Nephron progenitor cell (in vitro differentiated cells): Measurements from ENCODE around the gene PAOX.
"Not testable (repeated sequence)": the region's sequence is repeated elsewhere in the genome, so short reads cannot be mapped to it uniquely, and the experiment has no call there.

ENCODE experiments used
- DNase-seq: peaks from one replicate; pipeline ENCODE4 v3.0.0; 2021
- H3K27ac Mint-ChIP-seq: 2 replicates; pipeline ENCODE4 v1.8.0; 2021; ENCODE audit warnings: mild to moderate bottlenecking, moderate library complexity, mixed read lengths
- H3K27me3 Mint-ChIP-seq: 2 replicates; pipeline ENCODE4 v1.8.0; 2021; ENCODE audit warnings: mild to moderate bottlenecking, low read depth, mixed read lengths; ENCODE audit not compliant: poor library complexity
- H3K36me3 Mint-ChIP-seq: 2 replicates; pipeline ENCODE4 v1.8.0; 2021; ENCODE audit warnings: low read depth, mixed read lengths
- H3K4me1 Mint-ChIP-seq: 2 replicates; pipeline ENCODE4 v1.8.0; 2021; ENCODE audit warnings: mixed read lengths
- H3K4me3 Mint-ChIP-seq: 2 replicates; pipeline ENCODE4 v1.8.0; 2021; ENCODE audit warnings: mild to moderate bottlenecking, moderate library complexity, mixed read lengths
- H3K9me3 Mint-ChIP-seq: 2 replicates; pipeline ENCODE4 v1.8.0; 2021; ENCODE audit warnings: mild to moderate bottlenecking, moderate library complexity, mixed read lengths
- TF ChIP-seq, protein P1 (sequence below): fragments of 200-600 bp; sonication (generic); IDR thresholded peaks from 2 replicates; pipeline ENCODE4 v1.5.0; 2021; ENCODE audit warnings: antibody characterized with exemption

PAOX gene

DNA sequence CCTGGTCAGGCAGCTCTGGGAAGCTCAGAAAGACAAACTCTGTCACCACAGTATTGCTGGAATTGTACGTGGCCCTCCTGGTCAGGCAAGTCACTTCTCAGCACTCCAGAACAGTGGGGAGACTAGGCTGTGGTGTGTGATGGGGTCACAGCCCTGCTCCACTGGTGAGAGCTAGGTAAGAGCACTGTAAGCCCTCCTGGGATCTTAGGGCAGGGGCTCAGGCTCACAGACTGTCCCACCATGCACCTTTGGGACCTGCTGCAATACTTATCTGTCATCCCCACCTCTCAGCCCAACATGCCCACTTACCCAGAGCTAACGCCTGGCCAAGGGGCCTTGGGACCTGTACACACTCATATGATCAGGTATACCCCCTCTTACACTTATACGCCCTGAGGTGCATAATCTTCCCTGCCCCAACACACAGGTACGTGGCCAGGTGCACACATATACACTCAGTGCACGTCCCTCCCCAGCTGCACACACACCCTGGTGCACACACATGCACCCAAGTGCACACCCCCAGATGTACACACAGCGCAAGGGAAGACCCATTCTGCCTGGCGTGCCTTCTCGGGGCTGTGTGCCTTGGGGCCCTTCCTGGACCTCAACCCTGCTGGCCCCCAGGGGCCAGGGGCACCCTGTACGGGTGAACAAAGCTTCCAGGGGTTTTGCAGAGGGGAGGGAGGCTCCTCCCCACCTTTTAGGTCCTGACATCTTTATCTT lies 53.0 kb downstream of the PAOX start:
- peaks cover 32% of the 10 kb centered on the region for H3K9me3 Mint-ChIP-seq
- not testable (repeated sequence) for H3K36me3 Mint-ChIP-seq, H3K27me3 Mint-ChIP-seq, DNase-seq, H3K4me3 Mint-ChIP-seq, H3K4me1 Mint-ChIP-seq, H3K27ac Mint-ChIP-seq

DNA sequence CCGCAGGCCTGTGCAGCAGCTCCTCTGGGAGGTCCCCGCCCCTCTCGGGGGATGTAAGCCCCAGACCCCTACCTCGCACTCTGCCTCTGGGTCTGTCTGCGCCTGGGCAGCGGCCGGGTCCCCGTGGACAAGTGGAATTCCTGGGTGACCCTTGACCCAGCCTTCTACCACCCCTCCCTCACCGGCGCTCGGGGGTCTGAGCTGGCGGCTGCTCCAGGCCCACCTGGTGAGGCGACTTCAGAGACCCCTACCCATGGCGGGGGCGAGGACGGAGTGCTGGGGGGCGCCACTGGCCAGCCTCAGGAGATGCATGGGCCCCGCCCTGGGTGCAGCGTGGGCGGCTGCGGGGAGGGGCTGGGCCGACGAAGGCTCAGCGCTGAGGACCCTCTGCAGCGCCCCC lies 53.7 kb downstream of the PAOX start:
- H3K4me1 Mint-ChIP-seq, H3K27ac Mint-ChIP-seq, H3K36me3 Mint-ChIP-seq, H3K27me3 Mint-ChIP-seq, DNase-seq, H3K4me3 Mint-ChIP-seq: not testable (repeated sequence)
- peaks cover 37% of the 10 kb centered on the region for H3K9me3 Mint-ChIP-seq

DNA sequence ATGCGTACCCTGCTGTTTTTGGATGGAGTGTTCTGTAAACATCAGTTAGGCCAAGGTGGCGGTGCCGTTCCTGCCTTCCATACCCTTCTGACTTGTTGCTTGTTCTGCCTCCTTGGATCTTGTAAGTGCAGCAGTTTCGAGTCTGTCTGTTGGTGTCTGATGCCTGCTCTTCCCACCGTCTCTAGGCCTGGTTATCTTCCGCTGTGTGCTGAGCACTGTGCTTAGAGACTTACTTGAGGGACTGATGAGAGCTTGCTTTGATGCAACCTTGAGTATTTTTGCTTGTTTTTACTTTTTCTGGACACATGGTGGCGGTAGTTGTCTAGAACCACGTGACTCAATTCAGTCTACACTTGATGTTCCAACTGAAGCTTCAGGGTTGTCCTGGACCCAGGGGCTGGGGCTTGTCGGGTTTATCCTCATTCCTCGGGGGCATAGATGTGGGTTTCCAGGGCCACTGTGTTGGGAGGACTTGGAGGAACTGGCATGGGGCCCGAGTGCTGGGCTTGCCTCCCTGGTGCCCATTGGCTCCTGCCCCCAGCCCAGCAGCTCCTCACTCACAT lies 59.7 kb downstream of the PAOX start:
- Mint-ChIP-seq H3K36me3 (peaks cover 15% of the 10 kb centered on the region), H3K4me3 (no peak overlapping the region), H3K9me3 (peaks cover 76% of the 10 kb centered on the region), H3K27ac (no peak overlapping the region), H3K4me1 (no peaks in the 10 kb centered on the region), H3K27me3 (no peaks in the 10 kb centered on the region)
- TF ChIP-seq, protein P1, sequence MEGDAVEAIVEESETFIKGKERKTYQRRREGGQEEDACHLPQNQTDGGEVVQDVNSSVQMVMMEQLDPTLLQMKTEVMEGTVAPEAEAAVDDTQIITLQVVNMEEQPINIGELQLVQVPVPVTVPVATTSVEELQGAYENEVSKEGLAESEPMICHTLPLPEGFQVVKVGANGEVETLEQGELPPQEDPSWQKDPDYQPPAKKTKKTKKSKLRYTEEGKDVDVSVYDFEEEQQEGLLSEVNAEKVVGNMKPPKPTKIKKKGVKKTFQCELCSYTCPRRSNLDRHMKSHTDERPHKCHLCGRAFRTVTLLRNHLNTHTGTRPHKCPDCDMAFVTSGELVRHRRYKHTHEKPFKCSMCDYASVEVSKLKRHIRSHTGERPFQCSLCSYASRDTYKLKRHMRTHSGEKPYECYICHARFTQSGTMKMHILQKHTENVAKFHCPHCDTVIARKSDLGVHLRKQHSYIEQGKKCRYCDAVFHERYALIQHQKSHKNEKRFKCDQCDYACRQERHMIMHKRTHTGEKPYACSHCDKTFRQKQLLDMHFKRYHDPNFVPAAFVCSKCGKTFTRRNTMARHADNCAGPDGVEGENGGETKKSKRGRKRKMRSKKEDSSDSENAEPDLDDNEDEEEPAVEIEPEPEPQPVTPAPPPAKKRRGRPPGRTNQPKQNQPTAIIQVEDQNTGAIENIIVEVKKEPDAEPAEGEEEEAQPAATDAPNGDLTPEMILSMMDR, result no peak
- no peak for DNase-seq

DNA sequence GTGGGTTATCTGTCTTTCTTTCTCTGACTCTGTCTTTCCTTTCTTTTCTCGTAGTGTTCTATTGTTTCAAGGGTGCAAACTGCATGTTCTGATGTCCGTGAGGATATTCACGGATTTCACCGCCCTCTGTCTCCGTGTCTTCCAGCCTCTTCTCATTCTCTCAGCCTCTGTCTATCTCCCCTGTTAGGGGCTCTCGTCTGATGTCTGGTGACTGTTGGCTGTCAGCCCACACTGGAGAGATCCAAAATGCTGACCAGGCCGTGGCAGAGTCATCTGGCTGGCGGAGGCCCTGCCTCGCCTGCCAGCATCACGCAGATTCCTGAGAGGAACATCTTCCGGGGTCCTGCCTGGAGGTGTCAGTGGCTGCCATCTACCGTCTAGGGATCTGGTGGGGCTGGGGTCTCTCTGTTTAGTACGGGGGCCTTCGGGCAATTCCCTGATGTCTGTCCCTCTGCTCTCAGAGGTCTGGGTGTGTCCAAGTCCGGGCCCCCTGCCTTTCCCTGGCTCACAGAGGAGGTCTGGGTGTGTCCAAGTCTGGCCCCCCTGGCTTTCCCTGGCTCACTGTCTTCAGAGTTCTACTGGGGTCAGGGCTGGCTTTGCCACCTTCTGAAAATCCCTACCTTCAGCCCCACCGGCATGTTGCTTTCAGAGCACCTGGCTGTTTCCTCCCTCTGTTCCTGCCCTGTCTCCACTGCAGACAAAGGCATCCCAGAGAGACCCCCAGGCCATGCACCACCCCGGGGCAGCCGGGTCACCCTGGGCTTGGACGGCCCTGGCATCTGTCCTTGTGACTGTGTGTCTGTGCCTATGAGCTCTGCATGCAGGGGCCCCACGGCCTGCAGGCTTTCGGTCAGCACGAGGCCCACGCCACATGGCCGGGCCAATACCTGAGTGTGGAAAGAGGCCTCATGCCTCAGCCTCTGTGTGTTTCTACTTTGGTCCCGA lies 60.7 kb downstream of the PAOX start:
- no peak for DNase-seq
- TF ChIP-seq, protein P1, result no peak

DNA sequence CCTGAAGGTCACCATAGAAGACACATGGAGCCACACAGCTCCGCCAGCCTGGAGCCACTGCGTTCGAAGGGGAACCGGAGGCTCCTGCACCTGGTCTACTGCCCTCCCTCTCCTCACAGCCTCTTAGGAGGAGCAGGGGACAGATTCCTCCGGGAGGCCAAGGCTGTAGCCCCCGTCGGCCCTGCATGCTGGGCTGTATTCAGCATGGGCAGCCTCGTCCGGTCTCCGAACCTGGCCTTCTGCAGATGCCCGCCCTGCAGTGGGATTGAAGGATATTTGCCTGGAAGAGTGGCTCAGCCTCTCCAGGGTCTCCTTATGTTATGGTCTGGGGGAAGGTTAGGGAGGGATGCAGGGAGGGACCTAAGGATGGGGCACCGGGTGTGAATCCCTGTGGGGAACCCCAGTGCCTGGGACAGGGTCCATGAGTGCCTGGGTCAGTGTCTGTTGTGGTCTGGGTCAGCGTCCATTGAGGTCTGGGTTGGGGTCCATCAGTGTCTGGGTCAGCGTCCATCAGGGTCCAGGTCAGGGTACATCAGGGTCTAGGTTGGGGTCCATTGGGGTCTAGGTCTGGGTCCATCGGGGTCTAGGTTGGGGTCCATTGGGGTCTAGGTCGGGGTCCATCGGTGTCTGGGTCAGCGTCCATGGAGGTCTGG lies 61.7 kb downstream of the PAOX start:
- H3K4me1 Mint-ChIP-seq, result no peaks in the 10 kb centered on the region
- no peak overlapping the region for H3K27ac Mint-ChIP-seq
- no peak overlapping the region for H3K4me3 Mint-ChIP-seq
- peaks cover 84% of the 10 kb centered on the region for H3K9me3 Mint-ChIP-seq
- no peak for DNase-seq
- H3K27me3 Mint-ChIP-seq, result no peaks in the 10 kb centered on the region
- TF ChIP-seq, protein P1, result no peak
- H3K36me3 Mint-ChIP-seq, result peaks cover 20% of the 10 kb centered on the region

More for the DNA sequence above, 60.7 kb downstream of the PAOX start:
- peaks cover 15% of the 10 kb centered on the region for H3K36me3 Mint-ChIP-seq
- no peak overlapping the region for H3K4me3 Mint-ChIP-seq
- H3K4me1 Mint-ChIP-seq, result no peaks in the 10 kb centered on the region
- H3K9me3 Mint-ChIP-seq, result peaks cover 79% of the 10 kb centered on the region
- H3K27ac Mint-ChIP-seq, result no peak overlapping the region
- H3K27me3 Mint-ChIP-seq, result no peaks in the 10 kb centered on the region
